ENCODE measurements around the gene OR8K5.
"Not testable (repeated sequence)": the region's sequence is repeated elsewhere in the genome, so short reads cannot be mapped to it uniquely, and the experiment has no call there.

Gene OR8K5, protein sequence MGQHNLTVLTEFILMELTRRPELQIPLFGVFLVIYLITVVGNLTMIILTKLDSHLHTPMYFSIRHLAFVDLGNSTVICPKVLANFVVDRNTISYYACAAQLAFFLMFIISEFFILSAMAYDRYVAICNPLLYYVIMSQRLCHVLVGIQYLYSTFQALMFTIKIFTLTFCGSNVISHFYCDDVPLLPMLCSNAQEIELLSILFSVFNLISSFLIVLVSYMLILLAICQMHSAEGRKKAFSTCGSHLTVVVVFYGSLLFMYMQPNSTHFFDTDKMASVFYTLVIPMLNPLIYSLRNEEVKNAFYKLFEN

DNA sequence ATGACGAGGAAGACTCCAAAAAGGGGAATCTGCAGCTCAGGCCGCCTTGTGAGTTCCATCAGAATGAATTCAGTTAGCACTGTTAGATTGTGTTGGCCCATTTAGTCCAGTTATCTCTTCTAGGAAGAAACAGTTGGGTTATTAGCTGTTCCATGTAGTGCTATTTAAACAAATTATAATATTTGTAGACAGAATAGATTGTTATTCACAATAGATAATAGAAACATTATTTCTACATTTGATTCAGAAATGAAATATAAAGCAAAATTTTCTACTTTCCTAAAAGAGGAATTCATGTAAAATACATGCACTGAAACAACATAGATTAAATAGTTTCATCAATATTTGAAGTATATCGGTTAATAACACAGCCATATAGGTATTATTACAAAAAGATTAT is at the start of gene OR8K5:
OR8K5 (minus strand) TSS at position 101 of the 400 bp plus-strand sequence; CDS start at position 101, 0 bp downstream.
- no peak for DNase-seq

DNA sequence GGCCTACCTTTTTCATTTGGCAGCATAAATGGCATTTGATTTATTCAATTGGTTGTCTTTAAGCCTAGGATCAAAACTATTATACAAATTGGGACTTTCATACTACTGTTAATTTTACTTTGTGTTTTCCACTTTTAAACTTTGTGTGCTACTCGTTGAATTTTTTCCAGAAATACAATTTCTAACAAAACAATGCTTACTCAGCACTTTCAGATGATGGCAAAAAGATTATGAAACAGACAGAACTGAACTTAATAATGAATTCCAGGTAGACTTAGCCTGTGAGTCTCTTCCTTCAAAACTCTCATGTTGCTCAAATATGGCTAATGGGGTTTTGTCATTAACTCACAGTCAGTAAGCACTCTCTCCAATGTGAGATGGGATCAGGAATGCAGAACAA is 47.7 kb upstream of the OR8K5 start:
- no peak for DNase-seq

DNA sequence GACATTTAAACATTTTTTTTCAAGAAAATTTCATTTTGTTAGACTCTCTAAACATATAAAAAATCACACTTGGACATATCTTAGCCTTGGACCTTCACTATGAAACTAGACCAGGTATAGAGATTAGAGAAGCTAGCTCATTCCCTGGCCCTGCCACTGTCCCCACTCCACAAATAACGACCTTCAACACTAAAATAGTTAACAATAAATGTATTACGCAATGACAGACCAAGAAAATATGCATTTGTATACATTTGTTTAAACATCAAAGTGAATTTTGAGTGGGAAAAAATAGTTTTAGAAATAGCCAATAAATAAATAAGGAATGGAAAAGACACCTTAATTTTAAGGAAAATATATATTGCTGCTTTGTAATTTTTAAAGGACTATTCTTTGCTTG is 37.2 kb upstream of the OR8K5 start:
- DNase-seq = no peak

DNA sequence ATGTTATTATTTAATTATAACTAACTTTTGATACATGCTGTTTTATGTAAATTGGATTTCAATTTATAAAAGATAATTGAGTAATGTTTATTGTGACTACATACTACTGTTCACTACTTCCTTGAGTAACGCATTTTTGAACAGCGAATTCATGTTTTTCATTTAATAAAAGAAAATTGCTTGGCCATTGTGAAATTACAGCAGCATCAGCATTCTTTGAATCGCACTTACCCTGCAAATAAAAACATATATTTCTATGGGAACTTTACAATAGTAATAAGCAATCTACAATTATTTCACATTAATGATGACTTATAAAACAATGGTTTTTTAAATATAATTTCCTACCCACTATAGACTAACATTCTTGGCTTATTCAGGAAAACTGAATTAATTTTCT is 36.6 kb upstream of the OR8K5 start:
- no peak for DNase-seq

DNA sequence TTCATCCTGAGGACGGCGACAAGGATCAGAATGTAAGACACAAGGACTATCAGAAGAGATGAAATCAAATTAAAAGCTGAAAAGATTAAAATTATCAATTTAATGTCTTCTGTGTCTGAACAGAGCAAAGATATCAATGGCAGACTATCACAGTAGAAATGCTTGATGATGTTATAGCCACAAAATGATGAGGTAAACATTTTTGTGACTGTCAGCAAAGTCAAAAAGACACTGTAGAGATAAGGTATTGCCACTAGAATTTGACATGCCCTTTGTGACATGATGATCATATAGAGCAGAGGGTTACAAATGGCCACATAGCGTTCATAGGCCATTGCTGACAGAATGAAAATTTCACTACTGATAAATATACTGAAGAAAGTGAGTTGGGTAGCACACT is 28.5 kb upstream of the OR8K5 start:
- DNase-seq = no peak

DNA sequence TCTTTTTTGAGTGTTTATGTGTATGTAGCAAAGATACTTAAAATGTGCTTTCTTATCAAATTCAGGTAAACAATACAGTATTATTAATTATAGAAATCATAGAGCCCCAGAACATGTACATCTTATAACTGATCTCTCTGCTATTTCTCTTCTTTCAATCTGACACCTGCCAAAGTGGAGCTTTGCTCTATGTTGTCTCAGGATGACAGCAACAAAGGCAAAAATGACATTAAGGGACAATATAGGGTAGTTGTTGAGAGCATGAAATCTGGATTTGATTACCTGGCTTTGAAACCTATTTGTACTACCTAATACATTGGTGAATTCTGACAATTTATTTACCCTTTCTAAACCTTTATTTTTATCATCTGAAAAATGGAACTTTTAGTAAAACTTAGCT is 23.3 kb upstream of the OR8K5 start:
- no peak for DNase-seq

DNA sequence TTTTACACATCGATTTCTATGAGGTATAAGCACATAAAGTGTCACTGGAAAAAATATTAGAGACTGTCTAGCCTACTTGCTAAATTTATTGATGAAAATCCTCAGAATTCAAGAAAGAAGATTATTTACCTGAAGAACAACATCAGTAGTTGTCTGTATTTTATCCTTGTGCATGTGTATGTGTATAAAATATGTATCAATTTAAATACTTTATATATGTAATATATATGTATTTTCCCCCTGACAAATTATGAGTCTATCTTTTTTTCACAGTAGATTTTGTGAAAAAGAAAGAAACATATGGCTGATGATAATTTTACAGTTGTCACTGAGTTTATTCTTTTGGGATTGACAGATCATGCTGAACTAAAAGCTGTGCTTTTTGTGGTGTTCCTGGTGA is 16.2 kb upstream of the OR8K5 start, which contains the start of gene OR5J2:
OR5J2 (plus strand) TSS at position 301 of the 400 bp plus-strand sequence; CDS start at position 301, 0 bp downstream.
- no peak for DNase-seq

DNA sequence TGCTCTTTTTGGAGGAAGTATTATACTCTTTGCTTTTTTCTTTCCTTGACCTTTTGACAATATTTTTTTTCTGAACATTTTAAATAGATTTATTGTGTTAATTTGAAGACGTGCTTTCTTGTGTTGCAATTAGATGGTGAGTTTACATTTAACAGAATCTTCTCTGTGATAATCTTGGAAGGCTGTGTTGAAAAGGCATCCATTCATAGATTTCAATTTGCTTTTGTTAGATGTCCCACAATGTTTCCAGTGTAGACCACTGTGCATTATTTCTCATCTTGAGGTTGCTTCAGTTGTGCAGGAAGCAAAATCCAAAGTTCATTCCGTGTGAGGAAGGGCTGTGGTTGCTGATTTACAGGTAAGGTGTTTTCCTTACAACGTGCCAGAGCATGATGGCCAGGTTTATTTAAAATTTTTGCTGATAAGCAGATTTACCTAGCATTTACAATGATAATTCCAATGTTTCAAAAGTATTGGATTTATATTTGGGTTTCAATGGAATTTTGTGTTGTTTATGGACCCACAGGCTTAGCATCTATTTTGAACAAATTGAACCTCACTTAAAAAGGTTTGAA is 12.2 kb upstream of the OR8K5 start:
- DNase-seq = no peak

DNA sequence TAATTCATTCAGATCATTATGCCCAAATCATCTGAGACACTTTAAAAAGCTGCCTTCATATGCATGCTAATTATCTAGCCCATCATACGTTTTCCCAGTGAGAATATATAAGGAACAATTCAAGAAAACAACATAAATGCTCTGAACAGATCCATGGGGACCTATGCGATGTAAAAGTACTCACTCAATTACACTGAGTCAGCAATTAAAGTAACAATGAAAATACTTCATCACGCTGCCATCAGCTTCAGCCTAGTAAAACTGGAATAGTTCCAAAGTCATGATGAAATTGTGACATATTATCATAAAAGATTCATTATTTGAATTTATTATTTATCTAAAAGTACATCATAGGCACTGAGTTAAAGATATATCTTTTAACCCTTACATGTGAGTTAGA is 3.7 kb upstream of the OR8K5 start:
- DNase-seq = no peak

DNA sequence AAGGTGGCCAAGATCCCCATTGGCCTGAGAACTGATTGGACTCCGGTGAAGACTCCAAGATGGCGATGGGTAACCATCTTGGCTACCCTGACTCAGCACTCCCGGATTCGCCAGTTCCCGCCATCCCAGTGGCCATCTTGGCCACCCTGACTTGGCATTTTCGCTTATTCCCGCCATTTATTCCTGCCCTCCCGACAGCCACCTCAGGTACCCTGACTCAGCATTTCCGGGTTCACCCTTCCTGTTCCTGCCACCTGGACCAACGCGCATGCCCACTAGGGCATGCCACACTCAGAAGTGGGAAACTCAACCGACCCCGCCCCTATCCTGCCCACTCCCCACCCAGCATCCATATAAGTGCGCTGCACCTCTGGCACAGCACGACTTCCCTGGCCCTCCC is 7.8 kb downstream of the OR8K5 start:
- no peak for DNase-seq

DNA sequence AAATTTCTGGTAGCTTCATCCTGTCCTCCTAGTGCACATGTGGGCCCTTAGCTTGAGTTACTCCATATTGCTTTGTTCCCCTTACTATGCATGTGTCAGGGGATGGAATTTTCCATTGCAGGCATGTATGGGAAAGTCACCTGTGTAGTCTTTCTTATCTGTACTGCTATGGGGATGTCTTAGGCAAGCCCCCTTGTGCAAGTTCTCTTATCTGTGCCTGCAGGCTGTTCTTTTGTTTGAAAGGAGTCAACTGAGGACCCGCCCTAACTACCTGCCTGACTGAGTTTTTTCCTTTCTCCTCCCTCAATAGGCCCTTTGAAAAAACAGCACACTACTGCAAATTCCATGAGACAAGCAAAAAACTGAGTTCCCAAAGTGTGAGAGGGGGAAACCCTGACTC is 8.7 kb downstream of the OR8K5 start:
- no peak for DNase-seq

DNA sequence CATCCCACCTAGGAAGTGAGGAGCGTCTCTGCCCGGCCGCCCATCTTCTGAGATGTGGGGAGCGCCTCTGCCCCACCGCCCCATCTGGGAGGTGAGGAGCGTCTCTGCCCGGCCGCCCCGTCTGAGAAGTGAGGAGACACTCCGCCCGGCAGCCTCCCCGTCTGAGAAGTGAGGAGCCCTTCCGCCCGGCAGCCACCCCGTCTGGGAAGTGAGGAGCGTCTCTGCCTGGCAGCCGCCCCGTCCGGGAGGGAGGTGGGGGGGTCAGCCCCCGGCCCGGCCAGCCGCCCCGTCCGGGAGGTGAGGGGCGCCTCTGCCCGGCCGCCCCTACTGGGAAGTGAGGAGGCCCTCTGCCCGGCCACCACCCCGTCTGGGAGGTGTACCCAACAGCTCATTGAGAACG is 16.4 kb downstream of the OR8K5 start:
- not testable (repeated sequence) for DNase-seq

DNA sequence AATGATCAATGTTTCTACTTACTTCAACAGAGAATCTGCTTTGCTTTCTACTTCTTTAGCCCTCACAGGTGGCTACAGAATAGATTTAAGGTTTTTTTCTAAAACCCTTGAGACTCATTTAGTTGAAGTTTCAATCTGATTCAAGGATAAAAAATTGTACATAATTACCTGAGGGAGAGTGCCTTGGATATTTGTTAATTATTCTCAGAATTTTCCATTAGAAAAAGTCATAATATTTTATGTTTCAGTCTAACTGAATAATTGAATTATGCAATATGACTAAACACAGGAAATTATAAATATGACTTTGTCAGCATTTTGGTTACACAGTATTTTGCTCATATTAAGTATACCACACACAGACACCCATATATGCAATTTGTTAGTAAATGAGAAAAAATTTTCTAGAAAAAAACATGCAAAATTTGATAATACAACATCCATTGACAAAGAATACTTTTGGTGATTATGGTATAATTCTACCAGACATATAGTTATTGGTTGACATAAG is 19.9 kb downstream of the OR8K5 start, which contains the start of gene OR8J3:
OR8J3 (minus strand) TSS at position 51 of the 511 bp plus-strand sequence. CDS start 2,483 bp downstream, outside the sequence.
- no peak for DNase-seq

DNA sequence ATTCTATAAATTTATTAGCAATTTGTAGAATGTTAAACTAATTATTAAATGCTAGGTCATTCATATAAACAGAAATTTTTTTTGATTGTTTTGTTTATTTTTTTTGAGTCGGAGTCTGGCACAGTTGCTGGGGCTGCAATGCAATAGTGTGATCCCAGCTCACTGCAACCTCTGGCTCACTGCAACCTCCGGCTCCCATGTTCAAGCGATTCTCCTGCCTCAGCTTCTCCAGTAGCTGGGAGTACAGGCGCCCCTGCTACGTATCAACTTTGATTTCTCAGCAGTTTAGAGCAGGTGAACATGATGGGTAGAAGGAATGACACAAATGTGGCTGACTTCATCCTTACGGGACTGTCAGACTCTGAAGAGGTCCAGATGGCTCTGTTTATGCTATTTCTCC is 38.0 kb downstream of the OR8K5 start, which contains the start of gene OR8H3:
OR8H3 (plus strand) TSS at position 301 of the 400 bp plus-strand sequence; CDS start at position 301, 0 bp downstream.
- no peak for DNase-seq
